HCT116 (cell line): ENCODE results near the gene ALDH2. TPM values are rescaled to one million over a fixed set of nuclear protein-coding genes. Genes with fewer than 3 reads are reported as not detected.

Source experiments
- ATAC-seq: fragments of 200-7000 bp; cut with Tn5 transposase; 2 replicates; pipeline ENCODE4 v1.9.1; 2020; ENCODE audit warnings: mild to moderate bottlenecking, moderate library complexity
- BruUV-seq: library from RNA; stranded (reverse); fragments of 400-500 nt; replicated peaks from 2 replicates; lab custom pipeline; 2021; lab: Mats Ljungman, UMichigan
- CTCF ChIA-PET: fragments of 300-600 bp; sonication (Branson Sonifier 250); formaldehyde crosslinking; loops from one replicate; lab custom pipeline; 2021; ENCODE audit warnings: antibody characterized with exemption; lab: Charles Lee
- POLR2A ChIA-PET: fragments of 300-600, 350-600 bp; sonication (Branson Sonifier 250); formaldehyde crosslinking; loops from one replicate; lab custom pipeline; 2021; ENCODE audit warnings: antibody characterized with exemption; lab: Charles Lee
- RAD21 ChIA-PET, 2 experiments: fragments of 300-600 bp; sonication (Branson Sonifier 250); formaldehyde crosslinking; loops; one replicate each; lab custom pipeline; 2023; ENCODE audit warnings: low total read pairs in 2 of 2; ENCODE audit not compliant: uncharacterized antibody in 2 of 2, unreplicated experiment in 2 of 2, low non-redundant PET in 1 of 2; lab: Charles Lee
- DNase-seq: peaks from one replicate; pipeline ENCODE4 v3.0.0-alpha.2; 2010; ENCODE audit warnings: low read depth, low spot score
- H2AFZ ChIP-seq: fragments of 200-600 bp; shearing (Covaris generic), sonication (generic); 2 replicates; pipeline ENCODE4 v1.6.1; 2017; ENCODE audit warnings: low read depth, mixed run types, mixed read lengths, antibody characterized with exemption, low read length; ENCODE audit not compliant: poor library complexity, severe bottlenecking
- H3K27ac ChIP-seq: 2 replicates; pipeline ENCODE4 v1.5.1; 2012; ENCODE audit warnings: low read depth, low read length
- H3K27me3 ChIP-seq: fragments of 200-600 bp; sonication (generic); 2 replicates; pipeline ENCODE4 v1.6.1; 2016; ENCODE audit warnings: mixed run types, low read length, mixed read lengths; ENCODE audit not compliant: insufficient read depth
- H3K36me3 ChIP-seq, 2 experiments: fragments of 200-500 bp in 1 of 2; fragments of 200-600 bp in 1 of 2; sonication (Bioruptor generic) in 1 of 2; sonication (generic) in 1 of 2; 2 replicates each; pipeline versions ENCODE4 v1.5.1 to v1.6.1; 2014 to 2016; ENCODE audit warnings: low read length in 2 of 2, inconsistent platforms in 1 of 2, mixed read lengths in 1 of 2, mixed run types in 1 of 2; ENCODE audit not compliant: insufficient read depth in 2 of 2, control insufficient read depth in 1 of 2
- H3K4me1 ChIP-seq, 2 experiments: fragments of 200-600 bp in 1 of 2; sonication (generic) in 1 of 2; 2 replicates each; pipeline versions ENCODE4 v1.5.1 to v1.6.1; 2012 to 2017; ENCODE audit warnings: low read length in 2 of 2, inconsistent platforms in 1 of 2, mild to moderate bottlenecking in 1 of 2, mixed read lengths in 1 of 2, mixed run types in 1 of 2, moderate library complexity in 1 of 2; ENCODE audit not compliant: insufficient read depth in 2 of 2, control insufficient read depth in 1 of 2
- H3K4me2 ChIP-seq: fragments of 200-600 bp; sonication (generic); 2 replicates; pipeline ENCODE4 v1.6.1; 2017; ENCODE audit warnings: mixed run types, low read length, mixed read lengths
- H3K4me3 ChIP-seq, 2 experiments: fragments of 200-600 bp in 1 of 2; sonication (generic) in 1 of 2; replicated peaks in 1 of 2; 2 replicates each; pipeline ENCODE4 v1.5.1; 2011 to 2016; ENCODE audit warnings: low read length in 2 of 2, control low read depth in 1 of 2, low read depth in 1 of 2, mild to moderate bottlenecking in 1 of 2, mixed read lengths in 1 of 2, mixed run types in 1 of 2
- H3K79me2 ChIP-seq: fragments of 200-600 bp; sonication (generic); 2 replicates; pipeline ENCODE4 v1.6.1; 2017; ENCODE audit warnings: mild to moderate bottlenecking, mixed run types, low read length, moderate library complexity, mixed read lengths; ENCODE audit not compliant: insufficient read depth
- H3K9ac ChIP-seq: fragments of 200-600 bp; sonication (generic); 2 replicates; pipeline ENCODE4 v1.6.1; 2016; ENCODE audit warnings: low read length, mixed read lengths
- H3K9me2 ChIP-seq: fragments of 200-600 bp; sonication (generic), shearing (Covaris generic); 2 replicates; pipeline ENCODE4 v1.6.1; 2017; ENCODE audit warnings: mixed run types, mild to moderate bottlenecking, moderate library complexity; ENCODE audit not compliant: insufficient read depth
- H3K9me3 ChIP-seq, 2 experiments: fragments of 200-500 bp in 1 of 2; fragments of 200-600 bp in 1 of 2; sonication (Bioruptor generic) in 1 of 2; sonication (generic) in 1 of 2; 2 replicates each; pipeline ENCODE4 v1.6.1; 2014 to 2017; ENCODE audit warnings: low read length in 2 of 2, mixed read lengths in 2 of 2, inconsistent platforms in 1 of 2, low read depth in 1 of 2, mild to moderate bottlenecking in 1 of 2, mixed run types in 1 of 2, moderate library complexity in 1 of 2; ENCODE audit not compliant: control insufficient read depth in 1 of 2, insufficient read depth in 1 of 2
- H4K20me1 ChIP-seq: fragments of 200-600 bp; sonication (generic), shearing (Covaris generic); 2 replicates; pipeline ENCODE4 v1.6.1; 2017; ENCODE audit warnings: mixed run types, mild to moderate bottlenecking, moderate library complexity; ENCODE audit not compliant: insufficient read depth
- ATF3 ChIP-seq: IDR thresholded peaks from 2 replicates; pipeline ENCODE4 v1.6.1; 2012
- CBX3 ChIP-seq: IDR thresholded peaks from 2 replicates; pipeline ENCODE4 v1.6.1; 2012; ENCODE audit warnings: low read depth
- EGR1 ChIP-seq: IDR thresholded peaks from 2 replicates; pipeline ENCODE4 v1.6.1; 2012; ENCODE audit warnings: low read depth
- ELF1 ChIP-seq: IDR thresholded peaks from 2 replicates; pipeline ENCODE4 v1.6.1; 2012; ENCODE audit warnings: low read depth, borderline replicate concordance
- FOSL1 ChIP-seq: IDR thresholded peaks from 2 replicates; pipeline ENCODE4 v1.6.1; 2012; ENCODE audit warnings: low read depth
- POLR2A ChIP-seq: IDR thresholded peaks from 2 replicates; pipeline ENCODE4 v1.7.0; 2011; ENCODE audit warnings: borderline replicate concordance; ENCODE audit not compliant: insufficient read depth, insufficient read length; ENCODE audit errors: extremely low read depth
- RAD21 ChIP-seq: IDR thresholded peaks from 2 replicates; pipeline ENCODE4 v1.6.1; 2012; ENCODE audit warnings: low read depth, mild to moderate bottlenecking
- REST ChIP-seq: IDR thresholded peaks from 2 replicates; pipeline ENCODE4 v1.6.1; 2012; ENCODE audit warnings: low read depth
- SIN3A ChIP-seq: IDR thresholded peaks from 2 replicates; pipeline ENCODE4 v1.6.1; 2012; ENCODE audit warnings: low read depth
- SP1 ChIP-seq: IDR thresholded peaks from 2 replicates; pipeline ENCODE4 v1.6.1; 2012; ENCODE audit warnings: low read depth
- ZFX ChIP-seq: fragments of 450-650 bp; IDR thresholded peaks from 2 replicates; pipeline ENCODE4 v1.6.1; 2017
- ZNF274 ChIP-seq: fragments of 200-500 bp; sonication (Bioruptor generic); IDR thresholded peaks from 2 replicates; pipeline ENCODE4 v1.6.1; 2014; ENCODE audit warnings: mild to moderate bottlenecking, low read depth, low read length, inconsistent platforms
- intact Hi-C: fragments of 100-400 bp; cut with micrococcal nuclease; formaldehyde crosslinking; loops from 2 replicates; pipeline ENCODE4 v1.10.0; 2022
- total RNA-seq: library from RNA; stranded (reverse); gene quantifications from one replicate; pipeline ENCODE4 v1.2.1, GENCODE V29; 2021; ENCODE audit not compliant: unreplicated experiment

The ALDH2 gene
- total RNA-seq, 1 experiment from 2014 or later: 32.9 TPM

GRCh38 chr12:111840807-111841206, 74.1 kb downstream of the ALDH2 start (continued):
- TF ChIP-seq POLR2A: no peak

- H3K4me2 ChIP-seq: peak overlapping the region; percentile 77
- H3K9me3 ChIP-seq: no peaks in the 10 kb centered on the region
- CTCF ChIA-PET: interaction anchor here (1.2 kb wide), 1 partner anchor 28 kb away, joined by 3 read pairs; no protein-coding TSS in a partner anchor
- POLR2A ChIA-PET: interaction anchor here (1.0 kb wide), 1 partner anchor 19 kb away, joined by 3 read pairs; no protein-coding TSS in a partner anchor
- H3K9me2 ChIP-seq: no peaks in the 10 kb centered on the region
- peak overlapping the region; percentile 95 for H3K27ac ChIP-seq
- no peaks in the 10 kb centered on the region for H3K27me3 ChIP-seq
- H4K20me1 ChIP-seq: no peaks in the 10 kb centered on the region
- DNase-seq (no peak), ATAC-seq (peak; percentile 18; the same call in 1 of the 2 replicates)
- H3K4me3 ChIP-seq: peak overlapping the region; percentile 79 to 86
- H3K4me1 ChIP-seq: peaks cover 3 to 32% of the 10 kb centered on the region in 2 experiments; a peak in 2 of 4 replicates
- BruUV-seq: TSS peak; percentile 90
- intact Hi-C loops: no loop called here
- H3K36me3 ChIP-seq: peaks cover 2 to 9% of the 10 kb centered on the region in 2 experiments; a peak in 2 of 4 replicates
- no peak for TF ChIP-seq FOSL1
- H3K79me2 ChIP-seq: peaks cover 67% of the 10 kb centered on the region
- RAD21 ChIA-PET: no interaction called here
- H2AFZ ChIP-seq: no peak overlapping the region
- H3K9ac ChIP-seq: peak overlapping the region; percentile 91
Measured at GRCh38 chr12:111841236-111841749, 74.6 kb downstream of the ALDH2 start.

- no TSS peak for BruUV-seq
- H3K4me2 ChIP-seq: peak within 1 kb of the TSS; percentile 77
- peak within 1 kb of the TSS; percentile 91 for H3K9ac ChIP-seq
- no peaks in the 10 kb centered on the region for H3K27me3 ChIP-seq
- CTCF ChIA-PET: interaction anchor here (1.2 kb wide), 1 partner anchor 29 kb away, joined by 3 read pairs; no protein-coding TSS in a partner anchor
- POLR2A ChIA-PET: interaction anchor here (1.0 kb wide), 1 partner anchor 18 kb away, joined by 3 read pairs; no protein-coding TSS in a partner anchor
- RAD21 ChIA-PET: interaction anchor here in 1 of 2 experiments (0.6 kb wide), 1 partner anchor 62 kb away, joined by 3 read pairs; no protein-coding TSS in a partner anchor
- H3K79me2 ChIP-seq: peaks cover 74% of the 10 kb centered on the region
- no peaks in the 10 kb centered on the region for H4K20me1 ChIP-seq
- DNase-seq (peak; percentile 93), ATAC-seq (peak; percentile 86)
- peaks cover 2 to 9% of the 10 kb centered on the region in 2 experiments; a peak in 2 of 4 replicates for H3K36me3 ChIP-seq
- H3K9me2 ChIP-seq: no peaks in the 10 kb centered on the region
- intact Hi-C loops: no loop called here
- H3K4me3 ChIP-seq: peak within 1 kb of the TSS; percentile 79 to 86
- H3K9me3 ChIP-seq: no peaks in the 10 kb centered on the region
- H2AFZ ChIP-seq: no peak within 1 kb of the TSS
- peaks cover 3 to 38% of the 10 kb centered on the region in 2 experiments; a peak in 2 of 4 replicates for H3K4me1 ChIP-seq
- peak within 1 kb of the TSS; percentile 95 for H3K27ac ChIP-seq
- peak; percentile 93 for TF ChIP-seq SP1
- peak; percentile 93 for TF ChIP-seq ZFX
- TF ChIP-seq ZNF274: no peak
- no peak for TF ChIP-seq REST
- TF ChIP-seq SIN3A: peak; percentile 76
- TF ChIP-seq POLR2A: peak; percentile 87
- TF ChIP-seq ELF1: no peak
- TF ChIP-seq ATF3: no peak
- no peak for TF ChIP-seq RAD21
- no peak for TF ChIP-seq EGR1
- TF ChIP-seq CBX3: peak; percentile 86; the same call in 1 of the 2 replicates
Measured at GRCh38 chr12:111841750-111842555, 75.2 kb downstream of the ALDH2 start, which contains the start of gene MAPKAPK5. Gene MAPKAPK5 (plus strand): TSS chr12:111842228. CDS start chr12:111842734, 506 bp downstream.
